Activated naive CD8-positive, alpha-beta T cell treated with anti-CD3 and anti-CD28 coated beads for 36 hours (primary cell): ENCODE data around the gene C1QL1. TPM values are rescaled to one million over a fixed set of nuclear protein-coding genes. Genes with fewer than 3 reads are reported as not detected.

ENCODE experiments used
- DNase-seq: peaks from one replicate; pipeline ENCODE4 v3.0.0; 2021
- H3K27ac Mint-ChIP-seq: one replicate; pipeline ENCODE4 v1.8.0; 2022; ENCODE audit warnings: mild to moderate bottlenecking, moderate library complexity, mixed read lengths
- H3K27me3 Mint-ChIP-seq: one replicate; pipeline ENCODE4 v1.8.0; 2022; ENCODE audit warnings: mild to moderate bottlenecking, mixed read lengths
- H3K36me3 Mint-ChIP-seq: one replicate; pipeline ENCODE4 v1.8.0; 2021; ENCODE audit warnings: mild to moderate bottlenecking, mixed read lengths
- H3K4me1 Mint-ChIP-seq: one replicate; pipeline ENCODE4 v1.8.0; 2021; ENCODE audit warnings: mixed read lengths
- H3K4me3 Mint-ChIP-seq: one replicate; pipeline ENCODE4 v1.8.0; 2022; ENCODE audit warnings: mild to moderate bottlenecking, moderate library complexity, mixed read lengths
- H3K9me3 Mint-ChIP-seq: one replicate; pipeline ENCODE4 v1.8.0; 2022; ENCODE audit warnings: mixed read lengths
- total RNA-seq, 2 experiments: library from RNA; stranded (reverse); gene quantifications; one replicate each; pipeline ENCODE4 v1.2.3, GENCODE V29; 2021

The C1QL1 gene
- not detected for total RNA-seq

DNA sequence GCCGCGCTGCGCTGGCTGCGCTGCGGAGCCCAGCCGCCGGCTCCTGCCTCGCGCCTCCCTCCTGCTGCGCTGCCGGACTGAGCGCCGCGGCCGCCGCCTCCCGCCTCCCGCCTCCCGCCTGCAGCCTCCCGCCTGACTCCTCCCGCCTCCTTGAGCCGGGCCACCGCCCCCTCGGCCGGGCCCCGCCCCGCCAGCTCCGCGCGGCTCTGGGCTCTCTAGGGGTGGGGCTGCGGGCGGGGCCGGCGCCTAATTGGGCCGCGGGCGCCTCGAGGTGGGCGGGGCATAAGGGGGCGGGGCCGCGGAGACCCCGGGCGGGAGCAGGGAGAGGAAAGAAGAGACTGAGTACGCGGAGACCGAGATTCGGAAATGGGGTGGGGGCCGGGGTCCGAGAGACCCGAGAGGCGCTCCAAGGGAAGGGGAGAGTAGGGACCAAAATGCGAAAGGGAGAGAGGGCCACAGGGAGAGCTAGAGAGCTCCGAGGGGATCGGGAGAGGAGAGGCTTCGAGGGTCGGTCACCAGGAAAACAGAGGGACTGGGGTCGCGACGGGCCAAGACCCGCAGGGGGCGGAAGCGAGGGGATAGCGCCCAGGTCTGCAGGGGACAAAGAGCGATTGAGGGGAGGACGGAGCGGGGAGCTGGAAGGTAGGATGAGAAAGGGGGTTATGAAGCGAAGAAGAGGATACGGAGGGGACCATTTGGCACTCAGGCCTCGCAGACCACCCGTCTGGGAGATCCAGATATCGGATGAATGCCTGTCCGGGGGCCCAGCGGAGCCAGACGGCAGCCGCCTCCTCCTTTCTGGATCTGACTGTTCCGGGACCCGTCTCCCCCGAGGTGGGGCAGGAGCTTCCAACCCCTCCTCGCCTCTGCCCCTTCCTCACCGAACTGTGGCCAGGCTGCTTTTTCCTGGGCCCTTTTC, at the start of gene C1QL1:
Gene C1QL1 (minus strand): TSS at position 79 of the 919 bp plus-strand sequence. CDS start 255 bp downstream, outside the sequence.
- no peak within 1 kb of the TSS for H3K27ac Mint-ChIP-seq
- peak within 1 kb of the TSS; percentile 75 for H3K4me3 Mint-ChIP-seq
- peaks cover 68% of the 10 kb centered on the region for H3K27me3 Mint-ChIP-seq
- H3K4me1 Mint-ChIP-seq, result peaks cover 37% of the 10 kb centered on the region
- H3K36me3 Mint-ChIP-seq, result no peaks in the 10 kb centered on the region
- H3K9me3 Mint-ChIP-seq, result no peaks in the 10 kb centered on the region
- DNase-seq, result peak; percentile 91

DNA sequence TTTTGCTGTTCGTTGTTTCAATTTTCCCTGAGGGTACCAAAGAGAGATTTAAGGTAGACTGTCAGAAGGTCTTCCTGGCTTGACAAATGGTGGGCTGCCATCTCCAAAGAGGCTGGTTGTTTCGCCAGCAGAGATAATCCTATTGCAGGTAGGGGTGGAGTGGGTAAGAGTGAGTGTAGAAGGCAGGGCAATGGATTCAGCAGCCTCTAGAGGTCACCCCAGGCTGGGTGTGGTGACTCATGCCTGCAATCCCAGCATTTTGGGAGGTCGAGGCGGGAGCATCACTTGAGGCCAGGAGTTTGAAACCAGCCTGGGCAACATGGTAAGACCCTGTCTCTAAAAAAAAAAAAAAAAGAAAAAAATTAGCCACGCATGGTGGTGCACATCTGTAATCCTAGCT, 48.7 kb upstream of the C1QL1 start:
- no peak overlapping the region for H3K27ac Mint-ChIP-seq
- H3K4me3 Mint-ChIP-seq, result no peak overlapping the region
- no peak for DNase-seq
- peaks cover 16% of the 10 kb centered on the region for H3K4me1 Mint-ChIP-seq
- peaks cover 53% of the 10 kb centered on the region for H3K27me3 Mint-ChIP-seq
- peaks cover 2% of the 10 kb centered on the region for H3K36me3 Mint-ChIP-seq
- no peaks in the 10 kb centered on the region for H3K9me3 Mint-ChIP-seq

DNA sequence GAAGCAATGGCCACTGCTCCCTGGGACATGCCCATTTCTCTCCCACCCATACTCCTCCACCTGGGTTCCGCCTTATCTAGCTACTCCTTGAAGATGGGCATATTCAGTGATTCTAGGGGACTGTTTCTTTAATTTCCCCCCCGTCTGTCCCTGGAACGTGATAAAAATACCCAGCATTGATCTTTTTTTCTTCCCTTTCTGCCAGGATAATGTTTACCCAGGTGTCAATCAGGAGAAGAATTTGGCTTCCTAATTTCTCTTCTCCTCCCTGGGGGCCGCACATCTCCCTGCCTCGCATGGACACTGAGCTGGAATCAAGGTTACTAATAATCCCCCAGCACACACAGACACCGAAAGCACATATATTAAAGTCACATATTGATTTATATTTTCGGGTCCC, 48.1 kb upstream of the C1QL1 start:
- no peak overlapping the region for H3K27ac Mint-ChIP-seq
- H3K4me3 Mint-ChIP-seq, result no peak overlapping the region
- H3K36me3 Mint-ChIP-seq, result peaks cover 2% of the 10 kb centered on the region
- H3K27me3 Mint-ChIP-seq, result peaks cover 48% of the 10 kb centered on the region
- H3K9me3 Mint-ChIP-seq, result no peaks in the 10 kb centered on the region
- DNase-seq, result no peak
- peaks cover 14% of the 10 kb centered on the region for H3K4me1 Mint-ChIP-seq

DNA sequence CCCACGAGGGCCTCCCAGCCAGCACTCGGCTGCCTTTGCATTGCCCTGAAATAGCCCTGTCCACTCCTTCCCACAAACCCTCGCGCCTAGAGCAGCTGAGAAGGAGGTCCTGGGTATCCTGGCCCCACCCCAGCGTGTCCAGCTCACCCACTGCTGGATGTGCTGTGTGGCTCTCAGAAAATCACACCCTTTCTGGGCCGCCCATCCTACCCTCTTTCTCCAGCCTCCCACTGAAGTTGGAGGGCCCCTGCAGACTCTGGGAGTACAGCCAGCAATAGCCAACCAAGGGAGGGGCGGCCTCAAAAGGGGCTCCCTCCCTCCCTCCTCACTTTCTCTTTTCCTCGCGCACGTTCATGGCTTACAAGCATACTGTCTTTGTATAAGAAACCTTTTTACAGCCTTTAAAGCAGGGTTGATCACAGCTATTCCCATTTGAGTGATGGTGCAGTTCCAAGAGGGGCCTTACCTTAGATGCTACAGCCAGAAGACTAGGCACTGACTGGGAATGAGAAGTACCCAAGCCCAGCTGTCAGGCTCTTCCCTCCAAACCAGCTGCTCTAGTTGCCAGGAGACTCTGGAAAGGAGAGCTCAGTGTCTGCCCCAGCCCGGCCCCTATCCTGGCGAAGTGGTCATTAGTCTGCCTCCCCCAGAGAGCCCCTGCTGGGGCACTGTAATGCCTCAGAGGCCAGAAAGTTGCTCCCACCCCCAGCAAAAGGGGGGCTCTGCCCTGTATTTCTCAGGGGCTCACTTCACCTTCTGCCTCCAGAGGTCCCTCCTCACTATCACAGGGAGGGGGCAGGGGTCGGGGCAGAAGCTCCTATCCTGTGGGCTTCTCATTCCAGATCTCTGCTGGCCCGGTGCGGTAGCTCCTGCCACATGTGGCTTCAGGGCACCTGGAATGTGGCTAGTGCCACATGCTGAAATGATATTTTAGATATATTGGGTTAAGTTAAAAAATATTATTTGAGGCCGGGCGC, 45.2 kb upstream of the C1QL1 start:
- Mint-ChIP-seq H3K9me3 (no peaks in the 10 kb centered on the region), H3K4me3 (no peak overlapping the region), H3K27ac (no peak overlapping the region), H3K36me3 (no peaks in the 10 kb centered on the region), H3K27me3 (peaks cover 24% of the 10 kb centered on the region), H3K4me1 (no peaks in the 10 kb centered on the region)
- DNase-seq, result no peak

DNA sequence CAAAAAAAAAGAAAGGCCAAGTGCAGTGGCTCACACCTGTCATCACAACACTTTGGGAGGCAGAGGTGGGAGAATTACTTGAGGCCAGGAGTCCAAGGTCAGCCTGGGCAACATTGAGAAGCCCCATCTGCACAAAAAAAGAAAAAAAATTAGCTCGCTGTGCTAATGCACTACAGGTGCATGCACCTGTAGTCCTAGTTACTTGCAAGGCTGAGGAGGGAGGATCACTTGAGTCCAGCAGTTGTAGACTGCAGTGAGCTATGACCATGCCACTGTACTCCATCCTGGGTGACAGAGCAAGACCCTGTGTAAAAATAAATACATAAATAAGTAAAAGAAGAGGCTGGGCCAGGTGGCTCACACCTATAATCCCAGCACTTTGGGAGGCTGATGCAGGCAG, 43.7 kb upstream of the C1QL1 start:
- no peak for DNase-seq
- H3K4me1 Mint-ChIP-seq, result no peaks in the 10 kb centered on the region
- peaks cover 20% of the 10 kb centered on the region for H3K27me3 Mint-ChIP-seq
- H3K4me3 Mint-ChIP-seq, result no peak overlapping the region
- no peak overlapping the region for H3K27ac Mint-ChIP-seq
- H3K9me3 Mint-ChIP-seq, result no peaks in the 10 kb centered on the region
- no peaks in the 10 kb centered on the region for H3K36me3 Mint-ChIP-seq

DNA sequence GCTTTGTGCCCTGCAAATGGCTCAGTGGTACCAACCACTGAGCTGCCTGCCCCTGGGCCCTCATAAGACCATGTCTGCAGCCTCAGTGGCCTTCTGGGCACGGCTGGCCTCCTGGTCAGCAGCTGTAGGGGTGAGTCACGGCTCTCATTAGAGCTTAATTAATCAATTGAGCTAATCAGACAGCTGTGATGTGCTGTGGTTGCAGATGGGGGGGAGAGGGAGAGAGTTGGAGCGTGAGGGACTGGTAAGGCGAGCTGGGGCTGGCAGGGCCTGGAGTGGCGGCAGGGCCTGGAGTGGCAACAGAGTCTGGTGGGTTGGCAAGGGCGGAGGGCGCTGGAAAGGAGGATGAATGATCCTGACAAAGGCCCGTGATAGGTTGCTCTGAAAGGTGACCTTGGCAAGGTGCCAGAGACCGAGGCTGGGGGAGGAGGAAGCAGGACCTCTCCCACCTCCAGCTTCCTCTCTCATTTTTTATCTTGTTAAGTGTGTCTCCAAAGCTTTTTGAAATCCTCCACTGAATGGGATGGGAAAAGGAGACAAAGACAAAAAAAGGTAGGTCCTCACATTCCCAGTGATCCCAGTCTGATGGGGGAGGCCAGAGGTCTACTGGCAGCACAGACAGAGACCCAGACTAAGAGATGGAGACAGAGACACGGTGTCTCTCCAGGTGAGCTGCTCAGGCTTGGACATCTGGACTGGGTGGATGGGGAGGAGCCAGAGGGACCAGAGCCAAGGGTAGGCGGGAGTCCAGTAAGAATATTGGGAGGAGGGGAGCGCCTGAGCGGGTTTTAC, 41.8 kb upstream of the C1QL1 start:
- H3K36me3 Mint-ChIP-seq, result no peaks in the 10 kb centered on the region
- H3K4me1 Mint-ChIP-seq, result no peaks in the 10 kb centered on the region
- DNase-seq, result no peak
- peaks cover 7% of the 10 kb centered on the region for H3K27me3 Mint-ChIP-seq
- no peak overlapping the region for H3K4me3 Mint-ChIP-seq
- H3K27ac Mint-ChIP-seq, result no peak overlapping the region
- no peaks in the 10 kb centered on the region for H3K9me3 Mint-ChIP-seq

DNA sequence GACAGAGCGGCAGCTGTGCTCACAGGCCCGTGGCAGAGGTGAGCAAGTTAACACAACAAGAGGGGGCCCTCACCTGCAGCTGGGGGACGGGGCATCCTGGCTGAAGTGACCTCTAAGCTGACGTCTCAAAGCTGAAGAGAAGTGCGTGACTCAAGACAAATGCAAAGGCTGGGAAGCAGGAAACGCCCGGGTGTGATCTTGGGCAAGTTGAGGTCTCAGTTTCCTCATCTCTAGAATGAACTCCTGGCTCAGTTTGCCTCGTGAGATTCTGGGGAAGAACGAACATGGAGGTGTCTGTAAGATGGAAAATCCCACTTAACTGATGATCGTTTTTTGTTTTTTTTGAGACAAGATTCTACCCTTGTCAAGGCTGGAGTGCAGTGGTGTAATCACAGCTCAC, 40.1 kb upstream of the C1QL1 start:
- H3K27me3 Mint-ChIP-seq, result peaks cover 7% of the 10 kb centered on the region
- no peaks in the 10 kb centered on the region for H3K4me1 Mint-ChIP-seq
- H3K36me3 Mint-ChIP-seq, result no peaks in the 10 kb centered on the region
- no peaks in the 10 kb centered on the region for H3K9me3 Mint-ChIP-seq
- no peak overlapping the region for H3K4me3 Mint-ChIP-seq
- DNase-seq, result no peak
- H3K27ac Mint-ChIP-seq, result no peak overlapping the region

DNA sequence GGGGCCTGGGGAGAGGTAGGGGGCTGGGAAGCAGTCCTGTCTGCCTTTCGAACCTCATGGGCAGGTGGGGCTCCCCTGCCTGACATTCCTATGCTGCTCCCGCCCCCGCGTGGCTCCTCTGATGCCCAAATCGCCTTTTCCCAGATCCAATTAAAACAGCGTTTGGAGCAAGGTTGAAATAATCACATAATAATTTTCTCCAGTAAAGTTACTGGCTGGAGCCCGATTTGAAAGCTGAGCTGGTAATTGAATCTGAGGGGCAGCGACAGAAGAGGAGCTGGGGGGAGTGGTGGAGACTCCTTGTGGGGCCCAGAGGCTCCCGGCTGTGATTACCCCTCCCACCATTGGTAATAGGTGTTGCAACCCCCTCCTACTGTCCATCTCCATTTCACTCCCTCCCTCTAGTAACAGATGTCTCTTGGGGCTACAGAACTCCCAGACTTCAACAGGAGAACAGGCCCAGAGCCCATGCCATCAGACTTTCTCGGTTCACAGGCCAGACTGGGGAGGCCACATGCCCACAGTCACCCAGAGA, 38.9 kb upstream of the C1QL1 start:
- Mint-ChIP-seq H3K27ac (no peak overlapping the region), H3K4me1 (no peaks in the 10 kb centered on the region), H3K4me3 (no peak overlapping the region), H3K36me3 (no peaks in the 10 kb centered on the region), H3K27me3 (peaks cover 7% of the 10 kb centered on the region), H3K9me3 (no peaks in the 10 kb centered on the region)
- DNase-seq, result no peak

DNA sequence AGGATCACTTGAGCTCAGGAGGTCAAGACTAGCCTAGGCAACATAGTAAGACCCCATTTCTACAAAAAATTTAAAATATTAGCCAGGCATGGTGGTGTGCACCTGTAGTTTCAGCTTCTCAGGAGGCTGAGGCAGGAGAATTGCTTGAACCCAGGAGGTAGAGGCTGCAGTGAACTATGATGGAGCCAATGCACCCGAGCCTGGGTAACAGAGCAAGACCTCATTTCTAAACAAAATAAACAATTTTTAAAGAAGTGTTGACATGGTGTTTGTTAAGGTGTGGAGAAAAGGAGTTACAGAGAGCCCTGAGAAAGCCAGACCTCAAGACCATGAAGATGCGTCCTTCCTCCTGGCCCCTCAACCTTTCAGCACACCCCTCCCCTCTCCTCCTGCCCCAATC, 37.6 kb upstream of the C1QL1 start:
- Mint-ChIP-seq H3K4me3 (no peak overlapping the region), H3K27me3 (peaks cover 7% of the 10 kb centered on the region), H3K9me3 (no peaks in the 10 kb centered on the region), H3K27ac (no peak overlapping the region), H3K4me1 (no peaks in the 10 kb centered on the region), H3K36me3 (no peaks in the 10 kb centered on the region)
- no peak for DNase-seq

DNA sequence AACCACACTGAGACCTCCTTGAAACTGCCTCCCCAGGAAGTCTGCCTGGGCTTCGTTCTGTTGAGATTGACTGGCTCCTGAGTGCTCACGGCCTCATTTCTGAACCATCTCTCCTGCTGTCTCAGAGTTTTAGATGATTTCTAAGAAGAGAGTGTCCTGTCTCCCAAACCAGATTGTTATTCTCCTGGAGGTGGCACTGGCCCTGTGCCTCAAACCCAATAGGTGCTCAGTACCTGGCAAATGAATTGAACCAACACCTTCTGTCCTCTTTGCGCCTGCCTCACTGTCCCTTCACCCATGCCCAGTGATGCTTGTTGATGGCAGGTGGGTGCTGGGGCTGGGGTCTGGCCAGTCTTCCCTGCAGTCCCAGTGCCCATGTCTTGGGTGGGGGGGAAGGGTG, 36.3 kb upstream of the C1QL1 start:
- DNase-seq, result no peak
- Mint-ChIP-seq H3K9me3 (peaks cover 2% of the 10 kb centered on the region), H3K36me3 (no peaks in the 10 kb centered on the region), H3K27me3 (peaks cover 7% of the 10 kb centered on the region), H3K27ac (no peak overlapping the region), H3K4me1 (no peaks in the 10 kb centered on the region), H3K4me3 (no peak overlapping the region)

DNA sequence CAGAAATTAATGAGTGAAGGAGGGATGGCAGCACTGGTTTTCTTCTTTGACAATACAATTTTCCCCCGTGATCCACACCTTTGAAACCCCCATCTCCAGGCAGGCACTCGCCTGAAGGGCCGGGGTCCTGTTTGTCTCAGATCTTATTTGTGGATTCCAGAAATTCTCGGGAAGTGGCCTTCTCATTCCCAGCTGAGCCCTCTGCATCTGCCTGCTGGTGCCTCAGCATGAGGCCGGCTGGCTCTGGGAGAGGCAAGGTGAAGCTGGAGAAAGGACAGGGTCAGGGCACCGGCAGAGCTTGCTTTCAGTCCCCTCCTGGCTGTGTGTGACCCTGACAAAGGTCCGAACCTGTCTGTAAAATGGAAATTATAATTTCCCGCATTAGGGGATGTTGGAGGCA, 35.8 kb upstream of the C1QL1 start:
- Mint-ChIP-seq H3K4me1 (no peaks in the 10 kb centered on the region), H3K36me3 (no peaks in the 10 kb centered on the region), H3K4me3 (no peak overlapping the region), H3K27ac (no peak overlapping the region), H3K9me3 (peaks cover 5% of the 10 kb centered on the region), H3K27me3 (peaks cover 7% of the 10 kb centered on the region)
- DNase-seq, result no peak

DNA sequence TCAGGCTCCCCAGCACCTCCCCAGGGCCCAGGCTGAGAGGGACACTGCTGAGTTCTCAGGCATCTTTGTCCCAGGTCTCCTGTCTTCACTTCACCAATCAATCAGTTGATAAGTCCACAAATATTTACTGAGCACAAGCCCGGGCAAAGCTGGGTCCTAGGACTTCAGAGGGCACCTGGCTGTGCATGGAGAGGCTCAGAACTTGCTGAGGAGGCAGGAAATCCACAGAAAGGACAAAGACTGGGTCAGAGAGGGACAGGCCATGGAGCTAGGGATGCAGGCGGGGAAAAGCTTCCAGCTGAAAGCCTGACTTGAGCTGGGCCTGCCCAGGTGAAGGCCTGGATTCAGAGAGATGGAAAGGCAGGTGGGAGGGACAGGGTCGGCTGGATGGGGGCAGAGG, 33.2 kb upstream of the C1QL1 start:
- Mint-ChIP-seq H3K4me3 (no peak overlapping the region), H3K27ac (no peak overlapping the region), H3K4me1 (no peaks in the 10 kb centered on the region), H3K36me3 (no peaks in the 10 kb centered on the region), H3K9me3 (peaks cover 5% of the 10 kb centered on the region), H3K27me3 (peaks cover 6% of the 10 kb centered on the region)
- DNase-seq, result no peak

DNA sequence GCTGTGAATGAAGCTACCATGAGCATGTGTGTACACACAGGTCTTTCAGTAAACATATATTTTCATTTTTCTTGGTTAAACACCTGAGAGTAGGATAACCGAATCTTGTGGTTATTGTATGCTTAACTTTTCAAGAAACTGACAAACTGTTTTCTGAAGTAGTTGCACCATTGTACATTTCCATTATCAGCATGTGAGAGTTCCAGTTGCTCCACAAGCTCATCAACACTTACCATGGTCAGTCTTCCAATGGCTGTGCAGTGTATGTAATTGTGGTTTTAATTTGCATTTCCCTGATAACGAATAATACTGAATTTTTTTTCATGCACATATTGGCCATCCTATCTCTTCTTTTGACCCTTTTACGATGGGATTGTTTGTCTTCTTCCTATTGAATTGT, 31.3 kb upstream of the C1QL1 start:
- DNase-seq, result no peak
- H3K4me1 Mint-ChIP-seq, result no peaks in the 10 kb centered on the region
- no peak overlapping the region for H3K27ac Mint-ChIP-seq
- H3K27me3 Mint-ChIP-seq, result peaks cover 7% of the 10 kb centered on the region
- H3K9me3 Mint-ChIP-seq, result peaks cover 5% of the 10 kb centered on the region
- H3K36me3 Mint-ChIP-seq, result no peaks in the 10 kb centered on the region
- H3K4me3 Mint-ChIP-seq, result no peak overlapping the region

DNA sequence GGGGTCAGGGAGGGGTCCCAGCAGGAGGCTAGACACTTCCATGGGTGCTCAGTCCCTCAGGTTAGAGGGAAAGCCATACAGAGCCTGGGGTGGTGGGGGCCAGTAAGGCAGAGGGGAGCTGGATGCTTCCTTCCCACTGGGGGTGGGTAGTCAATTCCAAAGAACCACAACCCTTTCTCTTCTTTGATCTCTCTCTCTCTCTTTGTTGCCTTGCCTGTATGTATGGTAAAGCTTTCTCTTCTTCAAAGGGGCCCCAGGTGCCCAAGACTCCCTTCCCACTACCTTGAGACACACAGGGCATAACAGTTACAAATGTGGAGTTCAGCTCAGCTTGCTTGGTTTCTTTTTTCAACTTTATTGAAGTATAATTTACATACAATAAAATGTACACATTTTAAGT, 30.5 kb upstream of the C1QL1 start:
- peaks cover 7% of the 10 kb centered on the region for H3K27me3 Mint-ChIP-seq
- H3K27ac Mint-ChIP-seq, result no peak overlapping the region
- H3K9me3 Mint-ChIP-seq, result peaks cover 5% of the 10 kb centered on the region
- no peak for DNase-seq
- H3K4me3 Mint-ChIP-seq, result no peak overlapping the region
- H3K36me3 Mint-ChIP-seq, result no peaks in the 10 kb centered on the region
- H3K4me1 Mint-ChIP-seq, result no peaks in the 10 kb centered on the region
